ENCODE measurements around the gene PLEKHG2.

GRCh38 chr19:39416152-39417120 lies 4.0 kb downstream of the PLEKHG2 start:
- TF ChIP-seq POLR2A (IDR thresholded peaks at IDR 0.05; ENCODE audit: low read length) (no peak), CTCF (IDR thresholded peaks at IDR 0.05) (no peak), RAD21 (conservative IDR thresholded peaks at IDR 0.05 in 1 of 2, IDR thresholded peaks at IDR 0.05 in 1 of 2) (no peak), SMC3 (IDR thresholded peaks at IDR 0.05) (no peak), EP300 (IDR thresholded peaks at IDR 0.05) (no peak), MYC (IDR thresholded peaks at IDR 0.05; ENCODE audit: borderline replicate concordance, low read length) (no peak), CEBPB (IDR thresholded peaks at IDR 0.05) (no peak), JUN (IDR thresholded peaks at IDR 0.05) (no peak), ELK1 (IDR thresholded peaks at IDR 0.05; ENCODE audit: low read depth, low read length) (no peak), RFX5 (IDR thresholded peaks at IDR 0.05) (no peak), TP53 (CRISPR knock-in tag; IDR thresholded peaks at IDR 0.05) (no peak), ESRRA (IDR thresholded peaks at IDR 0.05; ENCODE audit: borderline replicate concordance, low read length) (no peak), ZC3H11A (IDR thresholded peaks at IDR 0.05) (no peak)

All from A549 (cell line).